ENCODE data around the gene FRS2. TPM values are rescaled to one million over a fixed set of nuclear protein-coding genes. Genes with fewer than 3 reads are reported as not detected.
A peak's percentile ranks its signal among the peaks of the same experiment; 100 is the strongest.

Gene FRS2
- total and polyA plus RNA-seq, 9 donors = 15.5 to 64.2 (median 43.2) TPM

- H3K27ac ChIP-seq = peak overlapping the region in 1 of 2 donors; percentile 69
- DNase-seq = peak; percentile 52 to 76 (median 57)
- no peaks in the 10 kb centered on the region for H3K36me3 ChIP-seq
- no peaks in the 10 kb centered on the region for H3K4me1 ChIP-seq (ENCODE audit: insufficient read depth)
- no peaks in the 10 kb centered on the region for H3K9me3 ChIP-seq
- WGBS, 3 donors = 2 to 3% (median 3%) methylated on average over 3 of the region's 3 CpGs
- intact Hi-C loops (cut with DNase I) = no loop called here
- H3K27me3 ChIP-seq = no peaks in the 10 kb centered on the region
- H3K4me3 ChIP-seq = no peak overlapping the region
- TF ChIP-seq POLR2A (IDR thresholded peaks at IDR 0.05) = no peak
- TF ChIP-seq EP300 (IDR thresholded peaks at IDR 0.05) = no peak
- no peak for TF ChIP-seq CTCF (IDR thresholded peaks at IDR 0.05)
These were observed 64.2 kb downstream of the FRS2 start for GRCh38 chr12:69534389-69534822.

GRCh38 chr12:69540987-69541386 is 70.8 kb downstream of the FRS2 start:
- no peaks in the 10 kb centered on the region for H3K9me3 ChIP-seq
- H3K4me1 ChIP-seq (ENCODE audit: insufficient read depth) = no peaks in the 10 kb centered on the region
- WGBS, 3 donors = 16 to 37% (median 36%) methylated on average over 2 of the region's 2 CpGs
- intact Hi-C loops (cut with DNase I) = no loop called here
- TF ChIP-seq POLR2A (IDR thresholded peaks at IDR 0.05) = no peak
- TF ChIP-seq EP300 (IDR thresholded peaks at IDR 0.05) = no peak
- no peak for TF ChIP-seq CTCF (IDR thresholded peaks at IDR 0.05)
- no peaks in the 10 kb centered on the region for H3K36me3 ChIP-seq
- H3K27me3 ChIP-seq = no peaks in the 10 kb centered on the region
- no peak overlapping the region for H3K27ac ChIP-seq
- no peak overlapping the region for H3K4me3 ChIP-seq
- DNase-seq = no peak

- Histone ChIP-seq H3K4me3 (no peak overlapping the region), H3K9me3 (no peaks in the 10 kb centered on the region), H3K27ac (no peak overlapping the region), H3K27me3 (no peaks in the 10 kb centered on the region), H3K36me3 (no peaks in the 10 kb centered on the region), H3K4me1 (ENCODE audit: insufficient read depth) (no peaks in the 10 kb centered on the region)
- intact Hi-C loops (cut with DNase I) = no loop called here
- WGBS, 3 donors = 95 to 99% (median 96%) methylated on average over 1 of the region's 1 CpG
- TF ChIP-seq EP300 (IDR thresholded peaks at IDR 0.05) = no peak
- no peak for TF ChIP-seq POLR2A (IDR thresholded peaks at IDR 0.05)
- no peak for TF ChIP-seq CTCF (IDR thresholded peaks at IDR 0.05)
- no peak for DNase-seq
These were observed 73.9 kb downstream of the FRS2 start for GRCh38 chr12:69544087-69544486.

- no peak for TF ChIP-seq EP300 (IDR thresholded peaks at IDR 0.05)
- TF ChIP-seq CTCF (IDR thresholded peaks at IDR 0.05) = no peak
- TF ChIP-seq POLR2A (IDR thresholded peaks at IDR 0.05) = no peak
- 91 to 100% (median 94%) methylated on average over 1 of the region's 1 CpG for WGBS, 3 donors
- Histone ChIP-seq H3K27me3 (no peaks in the 10 kb centered on the region), H3K9me3 (no peaks in the 10 kb centered on the region), H3K36me3 (no peaks in the 10 kb centered on the region), H3K4me1 (ENCODE audit: insufficient read depth) (no peaks in the 10 kb centered on the region), H3K4me3 (no peak overlapping the region), H3K27ac (no peak overlapping the region)
- no peak for DNase-seq
- intact Hi-C loops (cut with DNase I) = no loop called here
These were observed 74.9 kb downstream of the FRS2 start for GRCh38 chr12:69545081-69545480.

Data from ovary (tissue), 9 donors.